GM23338 (cell line): ENCODE data around the gene CRYAA. TPM values are rescaled to one million over a fixed set of nuclear protein-coding genes. Genes with fewer than 3 reads are reported as not detected.
"Not testable (repeated sequence)": the region's sequence is repeated elsewhere in the genome, so short reads cannot be mapped to it uniquely, and the experiment has no call there.

Source experiments
- ATAC-seq: fragments of 200-7000 bp; cut with Tn5 transposase; 3 replicates; pipeline ENCODE4 v1.9.1; 2020
- DNase-seq: peaks from one replicate; pipeline ENCODE4 v3.0.0-alpha.2; 2015; ENCODE audit warnings: low spot score
- H2AFZ ChIP-seq: fragments of 200-600 bp; sonication (generic); 2 replicates; pipeline ENCODE4 v1.8.0; 2016; ENCODE audit warnings: antibody characterized with exemption, mild to moderate bottlenecking, moderate library complexity
- H3F3A ChIP-seq: fragments of 200-600 bp; sonication (generic); replicated peaks from 2 replicates; pipeline ENCODE4 v1.8.0; 2017; ENCODE audit warnings: antibody characterized with exemption, mixed run types, low read depth
- H3K27ac ChIP-seq: fragments of 200-600 bp; sonication (generic); 2 replicates; pipeline ENCODE4 v1.6.1; 2016; ENCODE audit warnings: low read depth
- H3K27me3 ChIP-seq: fragments of 200-600 bp; sonication (generic); 2 replicates; pipeline ENCODE4 v1.8.0; 2016; ENCODE audit warnings: mild to moderate bottlenecking, mixed run types, moderate library complexity; ENCODE audit not compliant: insufficient read depth
- H3K36me3 ChIP-seq: fragments of 200-600 bp; sonication (generic); 2 replicates; pipeline ENCODE4 v1.8.0; 2016; ENCODE audit warnings: mild to moderate bottlenecking; ENCODE audit not compliant: insufficient read depth
- H3K4me1 ChIP-seq: fragments of 200-600 bp; sonication (generic); 2 replicates; pipeline ENCODE4 v1.8.0; 2016; ENCODE audit warnings: mild to moderate bottlenecking, moderate library complexity; ENCODE audit not compliant: insufficient read depth
- H3K4me2 ChIP-seq: fragments of 200-600 bp; sonication (generic); 2 replicates; pipeline ENCODE4 v1.7.1; 2017; ENCODE audit warnings: mixed run types
- H3K4me3 ChIP-seq: fragments of 200-600 bp; sonication (generic); 2 replicates; pipeline ENCODE4 v1.6.1; 2016; ENCODE audit warnings: mixed run types
- H3K79me2 ChIP-seq: fragments of 200-600 bp; sonication (generic); replicated peaks from 2 replicates; pipeline ENCODE4 v1.8.0; 2017; ENCODE audit warnings: mild to moderate bottlenecking; ENCODE audit not compliant: insufficient read depth
- H3K9me2 ChIP-seq: fragments of 200-600 bp; sonication (generic); 2 replicates; pipeline ENCODE4 v1.8.0; 2017; ENCODE audit not compliant: insufficient read depth
- H4K20me1 ChIP-seq: fragments of 200-600 bp; sonication (generic); replicated peaks from 2 replicates; pipeline ENCODE4 v1.8.0; 2017; ENCODE audit warnings: mild to moderate bottlenecking; ENCODE audit not compliant: insufficient read depth
- H3K27ac Mint-ChIP-seq: 2 replicates; pipeline ENCODE4 v1.8.0; 2020; ENCODE audit warnings: inconsistent platforms, mild to moderate bottlenecking, moderate library complexity, mixed read lengths
- H3K27me3 Mint-ChIP-seq: 3 replicates; pipeline ENCODE4 v1.8.0; 2022; ENCODE audit warnings: low read depth, mild to moderate bottlenecking, moderate library complexity, mixed read lengths, inconsistent platforms; ENCODE audit not compliant: insufficient read depth, poor library complexity
- H3K36me3 Mint-ChIP-seq: 3 replicates; pipeline ENCODE4 v1.8.0; 2021; ENCODE audit warnings: low read depth, mild to moderate bottlenecking, inconsistent platforms, moderate library complexity, mixed read lengths
- H3K4me1 Mint-ChIP-seq: 3 replicates; pipeline ENCODE4 v1.8.0; 2020; ENCODE audit warnings: mild to moderate bottlenecking, inconsistent platforms, mixed read lengths
- H3K4me3 Mint-ChIP-seq: 3 replicates; pipeline ENCODE4 v1.8.0; 2021; ENCODE audit warnings: moderate library complexity, mild to moderate bottlenecking, inconsistent platforms, mixed read lengths
- H3K9me3 Mint-ChIP-seq: 3 replicates; pipeline ENCODE4 v1.8.0; 2020; ENCODE audit warnings: moderate library complexity, mild to moderate bottlenecking, inconsistent platforms, mixed read lengths
- long read RNA-seq: library from polyadenylated mRNA; unstranded; transcript quantifications from one replicate; pipeline ENCODE4 v2.0.0, GENCODE V29; 2020; ENCODE audit not compliant: unreplicated experiment
- polyA plus RNA-seq: library from polyadenylated mRNA; unstranded; fragments of >200 nt; fragmentation: Nextera tagmentation; extraction: Ambion mirVana; gene quantifications from 2 replicates; pipeline ENCODE4 v1.2.1, GENCODE V29; 2016
- total RNA-seq: library from RNA; depleted of rRNA; stranded (reverse); fragments of >200 nt; shearing (Covaris generic); gene quantifications from 2 replicates; pipeline ENCODE4 v1.2.3, GENCODE V29; 2014; rRNA removed

The CRYAA gene, protein sequence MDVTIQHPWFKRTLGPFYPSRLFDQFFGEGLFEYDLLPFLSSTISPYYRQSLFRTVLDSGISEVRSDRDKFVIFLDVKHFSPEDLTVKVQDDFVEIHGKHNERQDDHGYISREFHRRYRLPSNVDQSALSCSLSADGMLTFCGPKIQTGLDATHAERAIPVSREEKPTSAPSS
- total RNA-seq (not detected in 2 replicates), polyA plus RNA-seq (not detected in 2 replicates)
- long read RNA-seq = 0 reads

DNA sequence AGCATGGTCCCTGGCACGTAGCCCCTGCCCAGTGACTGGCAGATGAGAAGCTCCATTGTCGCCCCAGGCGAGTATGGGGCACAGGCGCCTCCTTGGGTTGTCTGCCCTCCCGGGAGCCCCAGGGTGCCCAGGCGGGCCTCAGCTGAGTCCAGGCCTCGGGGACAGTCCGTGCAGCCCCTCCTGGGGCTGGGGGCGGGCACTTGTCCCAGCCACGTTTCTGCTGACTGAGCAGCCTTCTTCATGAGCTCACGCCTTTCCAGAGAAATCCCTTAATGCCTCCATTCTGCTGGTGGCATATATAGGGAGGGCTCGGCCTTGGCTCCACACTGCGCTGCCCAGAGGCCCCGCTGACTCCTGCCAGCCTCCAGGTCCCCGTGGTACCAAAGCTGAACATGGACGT lies at the start of gene CRYAA:
CRYAA (plus strand) TSS at position 301 of the 400 bp plus-strand sequence; CDS start at position 393, 92 bp downstream.
- not testable (repeated sequence) for H3K36me3 ChIP-seq, H3K9me2 ChIP-seq, H3K9me3 Mint-ChIP-seq, H3K27ac ChIP-seq, H3F3A ChIP-seq, H3K4me3 Mint-ChIP-seq, H3K4me1 Mint-ChIP-seq, DNase-seq, H3K27me3 ChIP-seq, H3K4me2 ChIP-seq, H3K4me3 ChIP-seq, H3K4me1 ChIP-seq, H3K36me3 Mint-ChIP-seq, H3K79me2 ChIP-seq, H3K27ac Mint-ChIP-seq, H2AFZ ChIP-seq, ATAC-seq, H4K20me1 ChIP-seq, H3K27me3 Mint-ChIP-seq

DNA sequence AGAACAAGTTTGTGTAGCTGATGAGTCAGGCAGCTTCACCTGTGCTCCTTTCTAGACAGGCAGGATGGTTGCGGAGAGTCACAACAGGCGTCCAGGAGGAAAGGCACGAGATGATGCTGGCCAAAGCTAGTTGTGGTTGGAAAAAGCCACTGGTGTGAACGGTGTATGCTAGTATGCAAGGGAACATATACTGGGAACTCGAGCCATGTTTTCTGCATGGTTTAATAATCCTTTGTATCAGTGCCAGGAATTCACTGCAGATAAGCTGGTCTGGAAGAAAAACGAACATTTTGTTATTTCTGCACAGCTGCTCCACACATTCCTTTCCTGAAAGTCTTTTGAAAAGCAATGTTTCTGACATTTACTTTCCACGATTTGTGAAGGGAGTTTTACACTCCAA lies 38.7 kb upstream of the CRYAA start:
- H2AFZ ChIP-seq, ATAC-seq, H3K27ac Mint-ChIP-seq, H4K20me1 ChIP-seq, DNase-seq, H3K36me3 Mint-ChIP-seq, H3K4me2 ChIP-seq, H3K36me3 ChIP-seq, H3K4me1 Mint-ChIP-seq, H3K9me3 Mint-ChIP-seq, H3K4me3 Mint-ChIP-seq, H3K9me2 ChIP-seq, H3K27me3 ChIP-seq, H3K79me2 ChIP-seq, H3K27me3 Mint-ChIP-seq, H3K4me1 ChIP-seq, H3K27ac ChIP-seq, H3K4me3 ChIP-seq, H3F3A ChIP-seq: not testable (repeated sequence)

- not testable (repeated sequence) for H3K4me2 ChIP-seq
Observed at GRCh38 chr21:43134520-43134919, 34.3 kb upstream of the CRYAA start.

DNA sequence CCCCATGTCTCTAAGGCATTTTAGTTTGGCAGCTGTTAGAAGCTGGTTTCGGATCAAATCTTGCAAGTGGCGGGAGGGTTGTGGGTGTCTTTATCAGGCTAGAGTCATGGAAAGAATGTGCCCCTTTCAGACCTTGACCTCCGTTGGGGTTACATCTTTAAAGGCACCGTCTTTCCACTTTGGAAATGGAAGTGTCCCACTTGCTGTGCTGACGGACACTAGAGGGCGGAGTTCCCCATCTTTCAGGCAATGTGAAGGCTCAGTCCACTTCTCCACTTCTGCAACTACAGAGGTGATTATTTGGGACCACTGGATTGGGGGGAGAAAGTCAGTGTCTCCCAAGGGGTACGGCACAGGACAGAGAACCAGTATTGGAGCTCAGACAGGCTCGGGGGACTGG lies 29.9 kb upstream of the CRYAA start:
- H2AFZ ChIP-seq, H3K27ac ChIP-seq, H3K79me2 ChIP-seq, H3F3A ChIP-seq, DNase-seq, H3K27me3 ChIP-seq, H3K9me2 ChIP-seq, H3K4me1 ChIP-seq, H3K4me3 Mint-ChIP-seq, H3K36me3 Mint-ChIP-seq, H3K27me3 Mint-ChIP-seq, H3K27ac Mint-ChIP-seq, H4K20me1 ChIP-seq, H3K4me3 ChIP-seq, H3K36me3 ChIP-seq, H3K9me3 Mint-ChIP-seq, H3K4me1 Mint-ChIP-seq, H3K4me2 ChIP-seq: not testable (repeated sequence)
- peak; percentile 85 for ATAC-seq

More at GRCh38 chr21:43134520-43134919, 34.3 kb upstream of the CRYAA start:
- H3K4me1 Mint-ChIP-seq, H3K9me3 Mint-ChIP-seq, H3K27ac ChIP-seq, H3K79me2 ChIP-seq, H3K4me3 ChIP-seq, H3K27ac Mint-ChIP-seq, H3K27me3 ChIP-seq, H3F3A ChIP-seq, H3K4me3 Mint-ChIP-seq, H3K36me3 ChIP-seq, H3K36me3 Mint-ChIP-seq, H3K27me3 Mint-ChIP-seq, H3K9me2 ChIP-seq, DNase-seq, H2AFZ ChIP-seq, H3K4me1 ChIP-seq, ATAC-seq, H4K20me1 ChIP-seq: not testable (repeated sequence)

DNA sequence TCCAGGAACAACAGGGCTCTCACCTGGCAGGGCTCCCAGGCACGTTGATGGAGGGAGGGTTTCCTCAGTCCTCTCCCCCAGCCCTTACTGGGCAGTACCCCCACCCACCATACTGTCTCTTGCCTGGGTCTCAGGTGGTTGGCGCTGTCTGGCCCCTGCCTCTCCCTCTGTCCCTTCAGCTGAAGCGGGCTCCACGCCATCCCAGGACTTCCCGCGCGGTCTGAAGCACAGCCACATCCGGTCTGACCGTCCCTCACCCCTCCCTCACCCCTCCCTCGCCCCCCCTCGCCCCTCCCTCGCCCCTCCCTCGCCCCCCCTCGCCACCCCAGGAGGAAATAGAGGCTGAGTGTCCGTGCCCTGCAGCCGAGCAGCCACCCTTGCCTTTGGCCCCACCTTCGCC lies 27.4 kb upstream of the CRYAA start:
- not testable (repeated sequence) for H3K27me3 Mint-ChIP-seq, H3K4me3 Mint-ChIP-seq, H3K27ac Mint-ChIP-seq, H3K4me3 ChIP-seq, ATAC-seq, H3K4me2 ChIP-seq, H4K20me1 ChIP-seq, H3K9me2 ChIP-seq, H2AFZ ChIP-seq, H3K79me2 ChIP-seq, H3K27ac ChIP-seq, H3K4me1 ChIP-seq, H3K36me3 Mint-ChIP-seq, H3F3A ChIP-seq, H3K4me1 Mint-ChIP-seq, H3K36me3 ChIP-seq, DNase-seq, H3K27me3 ChIP-seq, H3K9me3 Mint-ChIP-seq

DNA sequence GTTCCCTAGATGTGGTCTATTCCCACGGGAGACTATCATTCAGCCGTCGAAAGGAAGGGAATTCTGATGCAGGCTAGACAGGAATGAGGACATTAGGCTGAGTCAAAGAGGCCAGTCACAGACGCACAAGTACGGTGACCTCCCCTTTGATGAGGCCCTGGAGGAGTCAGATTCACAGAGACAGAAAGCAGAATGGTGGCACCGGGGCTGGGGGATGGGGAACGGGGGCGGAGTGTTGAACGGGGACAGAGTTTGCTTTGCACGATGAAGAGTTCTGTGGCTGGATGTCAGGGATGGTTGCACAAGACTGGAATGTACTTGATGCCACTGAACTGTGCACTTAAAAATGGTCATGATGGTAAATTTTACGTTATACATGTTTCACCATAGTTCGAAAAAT lies 22.2 kb upstream of the CRYAA start:
- peak; percentile 48 for ATAC-seq

DNA sequence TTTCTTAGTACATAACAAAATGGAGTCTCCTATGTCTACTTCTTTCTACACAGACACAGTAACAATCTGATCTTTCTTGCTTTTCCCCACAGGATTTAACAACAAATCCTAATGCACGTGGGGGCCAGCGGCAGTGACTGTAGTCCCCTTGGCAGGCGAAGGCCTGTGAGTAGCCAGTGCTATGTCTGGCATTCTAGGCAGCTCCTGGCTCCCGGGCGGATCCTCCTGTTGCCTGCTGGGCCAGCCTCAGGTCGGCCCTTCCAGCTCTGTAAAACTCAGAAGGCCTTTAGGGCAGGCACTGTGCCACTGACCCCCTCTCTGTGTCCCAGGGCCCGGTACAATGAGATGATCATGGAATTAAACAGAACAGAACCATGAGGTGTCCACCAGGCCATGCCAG lies 20.8 kb upstream of the CRYAA start:
- H3K4me2 ChIP-seq, H4K20me1 ChIP-seq, H3K36me3 ChIP-seq, H3K4me1 ChIP-seq, H3K36me3 Mint-ChIP-seq, H3K4me3 ChIP-seq, H3K9me2 ChIP-seq, H3K27me3 Mint-ChIP-seq, H3K79me2 ChIP-seq, H3K27ac ChIP-seq, H2AFZ ChIP-seq, H3K9me3 Mint-ChIP-seq, H3F3A ChIP-seq, H3K27ac Mint-ChIP-seq, H3K27me3 ChIP-seq, DNase-seq, H3K4me1 Mint-ChIP-seq, H3K4me3 Mint-ChIP-seq: not testable (repeated sequence)
- peak; percentile 60; the same call in 2 of the 3 replicates for ATAC-seq

More for the DNA sequence above, 22.2 kb upstream of the CRYAA start:
- not testable (repeated sequence) for H3K4me1 Mint-ChIP-seq, H3K36me3 Mint-ChIP-seq, H3K4me2 ChIP-seq, H3K9me2 ChIP-seq, H3K4me3 ChIP-seq, H3F3A ChIP-seq, DNase-seq, H4K20me1 ChIP-seq, H3K27me3 ChIP-seq, H3K79me2 ChIP-seq, H3K27ac ChIP-seq, H3K27me3 Mint-ChIP-seq, H3K27ac Mint-ChIP-seq, H3K4me1 ChIP-seq, H3K36me3 ChIP-seq, H2AFZ ChIP-seq, H3K9me3 Mint-ChIP-seq, H3K4me3 Mint-ChIP-seq
